Trophoblast cell (in vitro differentiated cells and primary cell): ENCODE results near the gene PLXDC2.

ENCODE experiments used
- DNase-seq, 2 donors: peaks; one replicate each; pipeline ENCODE4 v3.0.0-alpha.2; 2016
- H2AFZ ChIP-seq: 2 replicates; pipeline ENCODE4 v1.6.1; 2013; ENCODE audit warnings: low read length, moderate library complexity, mild to moderate bottlenecking; ENCODE audit not compliant: insufficient read depth, poor library complexity
- H2AK5ac ChIP-seq: 2 replicates; pipeline ENCODE4 v1.6.1; 2013; ENCODE audit warnings: mild to moderate bottlenecking, low read length
- H2BK120ac ChIP-seq: 2 replicates; pipeline ENCODE4 v1.6.1; 2013; ENCODE audit warnings: low read length, mild to moderate bottlenecking, moderate library complexity; ENCODE audit not compliant: insufficient read depth, poor library complexity
- H2BK12ac ChIP-seq: 2 replicates; pipeline ENCODE4 v1.6.1; 2013; ENCODE audit warnings: mild to moderate bottlenecking, low read length, moderate library complexity
- H2BK5ac ChIP-seq: 2 replicates; pipeline ENCODE4 v1.6.1; 2013; ENCODE audit warnings: low read length, low read depth, moderate library complexity, mild to moderate bottlenecking; ENCODE audit not compliant: poor library complexity
- H3K14ac ChIP-seq: 2 replicates; pipeline ENCODE4 v1.6.1; 2013; ENCODE audit warnings: mild to moderate bottlenecking, low read length
- H3K18ac ChIP-seq: 2 replicates; pipeline ENCODE4 v1.6.1; 2013; ENCODE audit warnings: mild to moderate bottlenecking, low read length
- H3K23ac ChIP-seq: 2 replicates; pipeline ENCODE4 v1.6.1; 2013; ENCODE audit warnings: low read length
- H3K27ac ChIP-seq: 2 replicates; pipeline ENCODE4 v1.5.1; 2013; ENCODE audit warnings: low read depth, mild to moderate bottlenecking, inconsistent platforms, low read length, moderate library complexity
- H3K27me3 ChIP-seq: 2 replicates; pipeline ENCODE4 v1.6.1; 2013; ENCODE audit warnings: inconsistent platforms, mild to moderate bottlenecking, low read length, moderate library complexity; ENCODE audit not compliant: insufficient read depth
- H3K36me3 ChIP-seq, 2 experiments: 1 replicate in 1 of 2; 2 replicates in 1 of 2; pipeline ENCODE4 v1.6.1; 2013; ENCODE audit warnings: low read length in 2 of 2, mild to moderate bottlenecking in 2 of 2, moderate library complexity in 1 of 2; ENCODE audit not compliant: insufficient read depth in 2 of 2, control insufficient read depth in 1 of 2
- H3K4ac ChIP-seq: 2 replicates; pipeline ENCODE4 v1.6.1; 2013; ENCODE audit warnings: low read depth, mild to moderate bottlenecking, low read length, moderate library complexity
- H3K4me1 ChIP-seq, 2 experiments: 1 replicate in 1 of 2; 2 replicates in 1 of 2; pipeline ENCODE4 v1.6.1; 2013; ENCODE audit warnings: low read length in 2 of 2, mild to moderate bottlenecking in 2 of 2, moderate library complexity in 1 of 2; ENCODE audit not compliant: insufficient read depth in 2 of 2, control insufficient read depth in 1 of 2
- H3K4me2 ChIP-seq: 2 replicates; pipeline ENCODE4 v1.6.1; 2013; ENCODE audit warnings: inconsistent platforms, mild to moderate bottlenecking, low read length, moderate library complexity
- H3K4me3 ChIP-seq: 2 replicates; pipeline ENCODE4 v1.5.1; 2013; ENCODE audit warnings: mild to moderate bottlenecking, low read depth, low read length, inconsistent platforms
- H3K79me1 ChIP-seq: one replicate; pipeline ENCODE4 v1.6.1; 2013; ENCODE audit warnings: low read length
- H3K79me2 ChIP-seq: 2 replicates; pipeline ENCODE4 v1.6.1; 2013; ENCODE audit warnings: low read length, mild to moderate bottlenecking; ENCODE audit not compliant: control insufficient read depth, insufficient read depth, poor library complexity
- H3K9ac ChIP-seq: 2 replicates; pipeline ENCODE4 v1.6.1; 2013; ENCODE audit warnings: mild to moderate bottlenecking, low read length
- H3K9me3 ChIP-seq: 2 replicates; pipeline ENCODE4 v1.6.1; 2013; ENCODE audit warnings: low read depth, mild to moderate bottlenecking, control low read depth, inconsistent platforms, low read length; ENCODE audit not compliant: insufficient read depth
- H4K12ac ChIP-seq: 2 replicates; pipeline ENCODE4 v1.6.1; 2013; ENCODE audit warnings: low read depth, mild to moderate bottlenecking, low read length, moderate library complexity
- H4K8ac ChIP-seq: 2 replicates; pipeline ENCODE4 v1.6.1; 2013; ENCODE audit warnings: low read depth, mild to moderate bottlenecking, low read length, moderate library complexity
- H4K91ac ChIP-seq: one replicate; pipeline ENCODE4 v1.6.1; 2013; ENCODE audit warnings: low read depth, mild to moderate bottlenecking, low read length, moderate library complexity
- WGBS: extraction: QIAGEN DNeasy Blood & Tissue Kit; methylation state at CpG from one replicate; pipeline ENCODE4 v1.1.7; 2013; ENCODE audit warnings: missing lambda C conversion rate; ENCODE audit not compliant: insufficient read length, insufficient coverage; ENCODE audit errors: extremely low coverage; 5-methylcytosine and 5-hydroxymethylcytosine counted together

PLXDC2 gene

GRCh38 chr10:19946245-19946644 is 130.0 kb downstream of the PLXDC2 start:
- no peak overlapping the region for H2AK5ac ChIP-seq
- no peak overlapping the region for H3K9ac ChIP-seq
- no peak overlapping the region for H4K91ac ChIP-seq
- H3K4me2 ChIP-seq: no peak overlapping the region
- H3K4me1 ChIP-seq: no peaks in the 10 kb centered on the region
- no peak for DNase-seq
- H2BK12ac ChIP-seq: no peak overlapping the region
- no peaks in the 10 kb centered on the region for H3K9me3 ChIP-seq
- no peak overlapping the region for H3K4ac ChIP-seq
- no peak overlapping the region for H3K18ac ChIP-seq
- H3K27ac ChIP-seq: no peak overlapping the region
- no peak overlapping the region for H2BK5ac ChIP-seq
- no peak overlapping the region for H4K8ac ChIP-seq
- H3K27me3 ChIP-seq: no peaks in the 10 kb centered on the region
- no peaks in the 10 kb centered on the region for H3K79me2 ChIP-seq
- H4K12ac ChIP-seq: no peak overlapping the region
- H3K14ac ChIP-seq: no peak overlapping the region
- no peaks in the 10 kb centered on the region for H3K79me1 ChIP-seq
- WGBS: no CpG with 5 or more reads among the region's 4 CpGs
- H2AFZ ChIP-seq: no peak overlapping the region
- H3K23ac ChIP-seq: no peak overlapping the region
- H3K36me3 ChIP-seq: no peaks in the 10 kb centered on the region
- H3K4me3 ChIP-seq: no peak overlapping the region
- no peak overlapping the region for H2BK120ac ChIP-seq

GRCh38 chr10:19946791-19947190 is 130.6 kb downstream of the PLXDC2 start:
- Histone ChIP-seq H2AK5ac (no peak overlapping the region), H2AFZ (no peak overlapping the region), H4K91ac (no peak overlapping the region), H4K8ac (no peak overlapping the region), H3K23ac (no peak overlapping the region), H3K4me3 (no peak overlapping the region), H2BK5ac (no peak overlapping the region), H3K4ac (no peak overlapping the region), H3K27me3 (no peaks in the 10 kb centered on the region), H3K4me2 (no peak overlapping the region), H3K9me3 (no peaks in the 10 kb centered on the region), H3K14ac (no peak overlapping the region), H2BK12ac (no peak overlapping the region), H3K4me1 (no peaks in the 10 kb centered on the region), H3K18ac (no peak overlapping the region), H3K36me3 (no peaks in the 10 kb centered on the region), H4K12ac (no peak overlapping the region), H3K79me1 (no peaks in the 10 kb centered on the region), H3K27ac (no peak overlapping the region), H3K9ac (no peak overlapping the region), H3K79me2 (no peaks in the 10 kb centered on the region), H2BK120ac (no peak overlapping the region)
- no peak for DNase-seq
- WGBS: no CpG with 5 or more reads among the region's 8 CpGs

- Histone ChIP-seq H3K36me3 (no peaks in the 10 kb centered on the region), H3K27me3 (no peaks in the 10 kb centered on the region), H3K23ac (no peak overlapping the region), H4K91ac (no peak overlapping the region), H3K9me3 (no peaks in the 10 kb centered on the region), H3K79me2 (no peaks in the 10 kb centered on the region), H2BK12ac (no peak overlapping the region), H3K27ac (no peak overlapping the region), H3K14ac (no peak overlapping the region), H3K18ac (no peak overlapping the region), H2AFZ (no peak overlapping the region), H3K4me2 (no peak overlapping the region), H2BK5ac (no peak overlapping the region), H3K4me3 (no peak overlapping the region), H3K4me1 (no peaks in the 10 kb centered on the region), H2BK120ac (no peak overlapping the region), H3K9ac (no peak overlapping the region), H3K79me1 (no peaks in the 10 kb centered on the region), H4K12ac (no peak overlapping the region), H4K8ac (no peak overlapping the region), H2AK5ac (no peak overlapping the region), H3K4ac (no peak overlapping the region)
- no peak for DNase-seq
- WGBS: no CpG with 5 or more reads among the region's 3 CpGs
Measured at GRCh38 chr10:19947215-19947614, 131.0 kb downstream of the PLXDC2 start.

- no peak overlapping the region for H3K4me2 ChIP-seq
- H4K12ac ChIP-seq: no peak overlapping the region
- no peak overlapping the region for H4K91ac ChIP-seq
- H4K8ac ChIP-seq: no peak overlapping the region
- H3K9ac ChIP-seq: no peak overlapping the region
- H2BK120ac ChIP-seq: no peak overlapping the region
- H3K4me3 ChIP-seq: no peak overlapping the region
- no peak overlapping the region for H3K18ac ChIP-seq
- no peak overlapping the region for H3K27ac ChIP-seq
- no peaks in the 10 kb centered on the region for H3K79me2 ChIP-seq
- no peaks in the 10 kb centered on the region for H3K9me3 ChIP-seq
- no peaks in the 10 kb centered on the region for H3K36me3 ChIP-seq
- no peaks in the 10 kb centered on the region for H3K79me1 ChIP-seq
- H3K27me3 ChIP-seq: no peaks in the 10 kb centered on the region
- no peak overlapping the region for H2AK5ac ChIP-seq
- no peak overlapping the region for H3K23ac ChIP-seq
- no peak overlapping the region for H3K4ac ChIP-seq
- no peaks in the 10 kb centered on the region for H3K4me1 ChIP-seq
- WGBS: no CpG with 5 or more reads among the region's 2 CpGs
- H2BK12ac ChIP-seq: no peak overlapping the region
- H3K14ac ChIP-seq: no peak overlapping the region
- no peak for DNase-seq
- no peak overlapping the region for H2BK5ac ChIP-seq
- no peak overlapping the region for H2AFZ ChIP-seq
Measured at GRCh38 chr10:19947656-19948055, 131.4 kb downstream of the PLXDC2 start.
